Measurements from ENCODE around the gene PNPLA6. TPM values are rescaled to one million over a fixed set of nuclear protein-coding genes. Genes with fewer than 3 reads are reported as not detected.

PNPLA6 gene
- total RNA-seq (2016; rRNA removed; fragmentation: Illumina TruSeq; extraction: Trizol), result 11.1 and 28.2 TPM in 2 replicates
- total RNA-seq (2016; cell fraction: cytosol; rRNA removed; fragmentation: Illumina TruSeq; extraction: Trizol; ENCODE audit: low read depth), result 6.7 and 9.9 TPM in 2 replicates
- 7.3 and 24.9 TPM in 2 replicates for total RNA-seq (2016; cell fraction: insoluble cytoplasmic fraction; rRNA removed; fragmentation: Illumina TruSeq; extraction: Trizol)
- total RNA-seq (2016; cell fraction: membrane; rRNA removed; fragmentation: Illumina TruSeq; extraction: Trizol), result 9.5 and 10.2 TPM in 2 replicates
- total RNA-seq (2016; cell fraction: nucleus; rRNA removed; fragmentation: Illumina TruSeq; extraction: Trizol), result 39.4 and 51.4 TPM in 2 replicates
- polyA plus RNA-seq (2011; rRNA removed), result 24.9 and 28.4 TPM in 2 replicates
- 8.4 and 14.6 TPM in 2 replicates for polyA plus RNA-seq (2011; cell fraction: cytosol; rRNA removed)
- polyA plus RNA-seq (2011; cell fraction: nucleus; rRNA removed), result 192 and 272 TPM in 2 replicates
- polyA plus RNA-seq (2012), result 22.0 and 47.4 TPM in 2 replicates
- 4.0 and 4.8 TPM in 2 replicates for polyA plus RNA-seq (2016; cell fraction: cytosol; fragmentation: Illumina TruSeq; extraction: Trizol; ENCODE audit: low read depth)
- 9.1 and 14.0 TPM in 2 replicates for polyA plus RNA-seq (2016; cell fraction: insoluble cytoplasmic fraction; fragmentation: Illumina TruSeq; extraction: Trizol; ENCODE audit: low read depth)
- polyA plus RNA-seq (2016; cell fraction: membrane; fragmentation: Illumina TruSeq; extraction: Trizol; ENCODE audit: low read depth), result 4.9 and 7.2 TPM in 2 replicates
- 115 and 120 TPM in 2 replicates for polyA plus RNA-seq (2016; cell fraction: nucleus; fragmentation: Illumina TruSeq; extraction: Trizol; ENCODE audit: insufficient read depth, low read depth)
- polyA minus RNA-seq (2011; rRNA and poly(A)+ RNA removed; ENCODE audit: low replicate concordance), result 20.0 and 49.5 TPM in 2 replicates
- 21.5 and 23.2 TPM in 2 replicates for polyA minus RNA-seq (2011; cell fraction: cytosol; rRNA and poly(A)+ RNA removed)
- polyA minus RNA-seq (2011; cell fraction: nucleus; rRNA and poly(A)+ RNA removed), result 37.4 and 52.5 TPM in 2 replicates
- Bru-seq, nascent RNA, result percentile 48 among the genes with signal in this experiment
- BruChase-seq, experiment 1, labeled RNA remaining after a 6-hour chase, result percentile 71 among the genes with signal in this experiment
- BruChase-seq, experiment 2, labeled RNA remaining after a 2-hour chase, result percentile 63 among the genes with signal in this experiment
- long read RNA-seq, experiment 1, partial matches to known transcripts, result 11 of 14 reads
- long read RNA-seq, experiment 1, other reads (novel, unspliced or antisense), result 3 of 14 reads
- long read RNA-seq, experiment 2, partial matches to known transcripts, result 55 of 118 reads
- long read RNA-seq, experiment 2, other reads (novel, unspliced or antisense), result 59 of 118 reads

GRCh38 chr19:7535047-7535997 is at the start of gene PNPLA6:
PNPLA6 (plus strand) TSS chr19:7535717; CDS start chr19:7535789, 72 bp downstream.
- Histone ChIP-seq H3K9ac (ENCODE audit: insufficient read depth, low read depth, low read length) (peak within 1 kb of the TSS; percentile 81), H3K4me1 (ENCODE audit: insufficient read depth, low read length) (peaks cover 14% of the 10 kb centered on the region), H3K4me3 (replicated peaks in 1 of 3; ENCODE audit: insufficient read depth in 1 of 3, low read depth in 2 of 3, low read length in 3 of 3) (peak within 1 kb of the TSS; percentile 91 to 97 (median 94)), H3K4me2 (ENCODE audit: low read depth, low read length) (peak within 1 kb of the TSS; percentile 89), H3K79me2 (ENCODE audit: insufficient read depth, low read length) (no peaks in the 10 kb centered on the region), H3K27me3 (ENCODE audit: control insufficient read depth in 1 of 2, insufficient read depth in 2 of 2, low read length in 2 of 2) (no peaks in the 10 kb centered on the region; a peak in 1 of 5 replicates), H3K9me3 (ENCODE audit: low read length) (no peaks in the 10 kb centered on the region), H2AFZ (ENCODE audit: low read length) (peak within 1 kb of the TSS; percentile 70), H4K20me1 (ENCODE audit: insufficient read depth, low read length) (no peaks in the 10 kb centered on the region), H3K36me3 (replicated peaks in 1 of 2; ENCODE audit: control insufficient read depth in 1 of 2, insufficient read depth in 2 of 2, low read length in 2 of 2) (peaks cover 0 to 4% of the 10 kb centered on the region in 2 experiments; a peak in 2 of 5 replicates), H3K27ac (ENCODE audit: extremely low read length, insufficient read depth, low read length) (peak within 1 kb of the TSS; percentile 84)
- no peak for FAIRE-seq
- ChIA-PET CTCF (ENCODE audit: low intra/inter-chr PET ratio, low total read pairs) (no interaction called here), POLR2A (interaction anchor here (0.8 to 2.1 kb wide), 4 partner anchors 13 to 338 kb away, joined by 3 to 13 read pairs (median 4); partner anchors contain the start of gene MCOLN1)
- WGBS (ENCODE audit: low lambda C conversion rate), result 53% methylated on average over 20 of the region's 76 CpGs
- ATAC-seq, result peak; percentile 85
- no TSS peak for BruUV-seq (replicated peaks)
- in situ Hi-C loops (cut with HindIII; ENCODE audit: extremely low pct_ligation_motif_present, low pct_unique_long_range_greater_than_20kb), result no loop called here
- intact Hi-C loops (cut with micrococcal nuclease; ENCODE audit: unreplicated experiment), result no loop called here
- DNase-seq (ENCODE audit: low spot score), result peak; percentile 76
- TF ChIP-seq HNRNPK (IDR thresholded peaks at IDR 0.05; ENCODE audit: low read depth, low read length, poor library complexity, severe bottlenecking) (peak; percentile 13), ZNF879 (CRISPR knock-in tag; IDR thresholded peaks at IDR 0.05) (no peak), MAX (IDR thresholded peaks at IDR 0.05) (no peak; the same call in 1 of the 2 replicates), REXO4 (CRISPR knock-in tag; IDR thresholded peaks at IDR 0.05; ENCODE audit: borderline replicate concordance) (no peak), HNF1B (CRISPR knock-in tag; IDR thresholded peaks at IDR 0.05) (peak; percentile 72; the same call in 1 of the 2 replicates), ZNF281 (CRISPR knock-in tag; IDR thresholded peaks at IDR 0.05; ENCODE audit: borderline replicate concordance) (peak; percentile 9; the same call in 1 of the 2 replicates), ZNF766 (CRISPR knock-in tag; IDR thresholded peaks at IDR 0.05; ENCODE audit: borderline replicate concordance) (no peak), ARHGAP35 (CRISPR knock-in tag; IDR thresholded peaks at IDR 0.05; ENCODE audit: borderline replicate concordance) (peak; percentile 73), ZSCAN12 (CRISPR knock-in tag; IDR thresholded peaks at IDR 0.05) (no peak), MAFF (IDR thresholded peaks at IDR 0.05; ENCODE audit: low read depth, low read length) (no peak), CEBPB (IDR thresholded peaks at IDR 0.05; ENCODE audit: borderline replicate concordance, low read depth, low read length) (no peak), ZNF563 (CRISPR knock-in tag; IDR thresholded peaks at IDR 0.05) (peak; percentile 31; the same call in 1 of the 2 replicates)

Data from HepG2 (cell line).